Measurements from ENCODE around the gene PPM1N.
A peak's percentile ranks its signal among the peaks of the same experiment; 100 is the strongest.

The PPM1N gene

GRCh38 chr19:45471111-45471930 lies 26.9 kb upstream of the PPM1N start:
- peak; percentile 49 for DNase-seq

DNA sequence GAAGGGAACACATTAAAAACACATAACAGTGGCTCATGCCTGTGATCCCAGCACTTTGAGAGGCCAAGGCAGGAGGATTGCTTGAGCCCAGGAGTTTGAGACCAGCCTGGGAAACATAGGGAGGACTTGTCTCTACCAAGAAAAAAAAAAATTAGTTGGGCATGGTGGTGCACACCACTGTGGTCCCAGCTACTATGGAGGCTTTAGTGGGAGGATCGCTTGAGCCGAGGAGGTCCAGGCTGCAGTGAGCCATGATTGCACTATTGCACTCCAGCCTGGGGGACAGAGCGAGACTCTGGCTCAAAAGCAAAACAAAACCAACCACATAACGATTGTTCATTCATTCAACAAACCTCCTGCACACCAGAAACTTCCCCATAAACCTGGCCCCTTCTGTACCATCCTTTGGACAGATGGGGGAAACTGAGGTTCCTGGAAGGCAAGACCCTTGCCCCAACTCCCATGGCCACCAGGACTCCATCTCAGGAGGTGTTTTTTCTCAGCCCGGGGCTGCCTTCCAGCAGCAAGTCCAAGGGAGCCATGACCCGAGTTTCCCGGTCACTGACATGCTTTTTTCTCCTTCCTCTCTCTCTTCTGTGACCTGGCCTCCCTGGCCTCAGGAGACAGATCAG lies 26.2 kb upstream of the PPM1N start:
- peak; percentile 51 for DNase-seq

DNA sequence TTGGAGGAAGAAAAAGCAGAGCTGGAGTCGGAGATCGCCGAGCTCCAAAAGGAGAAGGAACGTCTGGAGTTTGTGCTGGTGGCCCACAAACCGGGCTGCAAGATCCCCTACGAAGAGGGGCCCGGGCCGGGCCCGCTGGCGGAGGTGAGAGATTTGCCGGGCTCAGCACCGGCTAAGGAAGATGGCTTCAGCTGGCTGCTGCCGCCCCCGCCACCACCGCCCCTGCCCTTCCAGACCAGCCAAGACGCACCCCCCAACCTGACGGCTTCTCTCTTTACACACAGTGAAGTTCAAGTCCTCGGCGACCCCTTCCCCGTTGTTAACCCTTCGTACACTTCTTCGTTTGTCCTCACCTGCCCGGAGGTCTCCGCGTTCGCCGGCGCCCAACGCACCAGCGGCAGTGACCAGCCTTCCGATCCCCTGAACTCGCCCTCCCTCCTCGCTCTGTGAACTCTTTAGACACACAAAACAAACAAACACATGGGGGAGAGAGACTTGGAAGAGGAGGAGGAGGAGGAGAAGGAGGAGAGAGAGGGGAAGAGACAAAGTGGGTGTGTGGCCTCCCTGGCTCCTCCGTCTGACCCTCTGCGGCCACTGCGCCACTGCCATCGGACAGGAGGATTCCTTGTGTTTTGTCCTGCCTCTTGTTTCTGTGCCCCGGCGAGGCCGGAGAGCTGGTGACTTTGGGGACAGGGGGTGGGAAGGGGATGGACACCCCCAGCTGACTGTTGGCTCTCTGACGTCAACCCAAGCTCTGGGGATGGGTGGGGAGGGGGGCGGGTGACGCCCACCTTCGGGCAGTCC lies 25.5 kb upstream of the PPM1N start:
- peak; percentile 76 for DNase-seq

- DNase-seq = no peak
Measured at GRCh38 chr19:45473367-45473681, 24.9 kb upstream of the PPM1N start.

- DNase-seq = peak; percentile 85
Measured at GRCh38 chr19:45473682-45474605, 24.3 kb upstream of the PPM1N start.

DNA sequence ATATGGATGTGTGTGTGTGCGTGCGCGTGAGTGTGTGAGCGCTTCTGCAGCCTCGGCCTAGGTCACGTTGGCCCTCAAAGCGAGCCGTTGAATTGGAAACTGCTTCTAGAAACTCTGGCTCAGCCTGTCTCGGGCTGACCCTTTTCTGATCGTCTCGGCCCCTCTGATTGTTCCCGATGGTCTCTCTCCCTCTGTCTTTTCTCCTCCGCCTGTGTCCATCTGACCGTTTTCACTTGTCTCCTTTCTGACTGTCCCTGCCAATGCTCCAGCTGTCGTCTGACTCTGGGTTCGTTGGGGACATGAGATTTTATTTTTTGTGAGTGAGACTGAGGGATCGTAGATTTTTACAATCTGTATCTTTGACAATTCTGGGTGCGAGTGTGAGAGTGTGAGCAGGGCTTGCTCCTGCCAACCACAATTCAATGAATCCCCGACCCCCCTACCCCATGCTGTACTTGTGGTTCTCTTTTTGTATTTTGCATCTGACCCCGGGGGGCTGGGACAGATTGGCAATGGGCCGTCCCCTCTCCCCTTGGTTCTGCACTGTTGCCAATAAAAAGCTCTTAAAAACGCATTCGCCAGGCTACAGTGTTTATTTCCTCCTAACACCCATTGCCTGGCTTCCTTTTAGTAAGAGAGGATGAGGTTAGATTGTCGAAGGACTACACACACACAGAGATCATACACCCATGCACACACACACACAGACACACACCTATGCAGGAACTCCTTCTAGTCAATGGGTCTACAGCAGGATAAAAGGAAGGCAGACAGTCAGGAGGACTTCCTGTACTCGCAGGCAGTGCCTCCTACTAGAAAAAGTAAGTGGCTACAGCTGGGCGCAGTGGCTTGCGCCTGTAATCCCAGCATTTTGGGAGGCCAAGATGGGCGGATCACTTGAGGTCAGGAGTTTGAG lies 23.4 kb upstream of the PPM1N start:
- DNase-seq = peak; percentile 89

GRCh38 chr19:45475537-45476291 lies 22.5 kb upstream of the PPM1N start:
- DNase-seq = peak; percentile 85

DNA sequence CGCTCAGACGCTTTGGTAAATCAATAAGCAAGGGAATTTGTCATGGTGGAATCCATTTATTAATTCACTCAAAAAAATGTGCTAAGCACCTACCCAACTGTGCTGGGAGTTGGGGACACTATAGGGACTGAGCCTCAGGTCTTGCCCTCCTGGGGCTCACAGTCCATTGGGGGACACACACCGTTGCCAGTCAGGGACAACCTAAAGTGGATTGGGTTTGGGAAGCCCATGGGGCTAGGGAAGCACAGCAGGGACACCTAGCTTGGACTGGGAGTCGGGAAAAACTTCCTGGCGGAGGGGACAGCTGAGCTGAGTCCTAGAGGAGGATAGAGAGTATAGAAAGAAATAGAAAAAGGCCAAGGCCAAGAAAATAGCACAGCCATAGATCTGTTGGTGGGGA lies 21.9 kb upstream of the PPM1N start:
- peak; percentile 73 for DNase-seq

DNA sequence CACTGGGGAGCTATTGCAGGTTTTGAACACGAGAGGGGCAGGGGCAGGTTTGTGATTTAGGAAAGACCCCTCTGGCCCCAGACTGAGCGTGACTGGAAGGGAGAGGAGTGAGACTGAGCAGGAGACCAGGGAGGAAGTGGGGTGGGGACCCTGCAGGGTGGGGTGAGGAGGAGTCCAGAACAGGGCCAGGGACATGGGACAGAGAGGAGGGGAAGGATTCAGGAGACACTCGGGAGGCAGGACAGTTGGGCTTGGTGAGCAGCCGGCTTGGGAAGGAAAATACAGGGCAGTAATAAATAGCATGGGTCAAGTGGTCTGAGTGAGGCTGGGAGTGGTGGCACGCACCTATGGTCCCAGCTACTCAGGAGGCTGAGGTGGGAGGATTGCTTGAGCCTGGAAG lies 21.1 kb upstream of the PPM1N start:
- DNase-seq = peak; percentile 53

DNA sequence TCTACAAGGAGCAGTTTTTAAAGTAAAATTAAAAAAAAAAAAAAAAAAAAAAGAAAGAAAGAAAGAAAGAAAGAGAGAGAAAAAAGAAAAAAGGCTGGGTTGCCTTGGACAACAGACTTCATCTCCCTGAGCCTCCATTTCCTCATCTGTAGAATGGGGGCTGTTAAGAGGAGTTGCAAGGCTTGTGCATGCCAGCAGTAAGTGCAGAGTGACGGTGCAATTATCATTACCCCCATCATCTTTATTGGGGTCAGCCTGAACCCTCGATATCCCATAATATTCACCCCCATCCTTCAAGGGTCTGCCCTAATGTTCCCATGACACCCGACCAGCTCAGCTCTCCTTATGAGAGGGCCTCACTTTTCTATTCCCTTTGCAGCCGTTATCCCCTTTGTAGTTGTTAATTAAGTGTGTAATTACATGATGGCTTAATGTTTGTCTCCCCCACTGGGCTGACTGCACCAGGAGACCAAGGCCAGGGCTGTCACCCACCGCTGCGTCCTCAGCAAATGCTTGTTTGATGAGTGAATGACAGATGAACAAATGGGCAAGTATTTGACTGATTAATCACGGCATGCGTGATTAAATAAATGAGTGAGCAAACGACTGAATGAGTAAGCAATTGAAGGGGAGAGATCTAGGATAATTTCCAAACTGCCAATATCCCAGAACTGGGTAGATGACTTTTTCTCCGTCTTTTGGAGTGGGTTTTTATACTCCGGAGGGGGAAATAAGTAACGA lies 20.4 kb upstream of the PPM1N start:
- DNase-seq = peak; percentile 49

DNA sequence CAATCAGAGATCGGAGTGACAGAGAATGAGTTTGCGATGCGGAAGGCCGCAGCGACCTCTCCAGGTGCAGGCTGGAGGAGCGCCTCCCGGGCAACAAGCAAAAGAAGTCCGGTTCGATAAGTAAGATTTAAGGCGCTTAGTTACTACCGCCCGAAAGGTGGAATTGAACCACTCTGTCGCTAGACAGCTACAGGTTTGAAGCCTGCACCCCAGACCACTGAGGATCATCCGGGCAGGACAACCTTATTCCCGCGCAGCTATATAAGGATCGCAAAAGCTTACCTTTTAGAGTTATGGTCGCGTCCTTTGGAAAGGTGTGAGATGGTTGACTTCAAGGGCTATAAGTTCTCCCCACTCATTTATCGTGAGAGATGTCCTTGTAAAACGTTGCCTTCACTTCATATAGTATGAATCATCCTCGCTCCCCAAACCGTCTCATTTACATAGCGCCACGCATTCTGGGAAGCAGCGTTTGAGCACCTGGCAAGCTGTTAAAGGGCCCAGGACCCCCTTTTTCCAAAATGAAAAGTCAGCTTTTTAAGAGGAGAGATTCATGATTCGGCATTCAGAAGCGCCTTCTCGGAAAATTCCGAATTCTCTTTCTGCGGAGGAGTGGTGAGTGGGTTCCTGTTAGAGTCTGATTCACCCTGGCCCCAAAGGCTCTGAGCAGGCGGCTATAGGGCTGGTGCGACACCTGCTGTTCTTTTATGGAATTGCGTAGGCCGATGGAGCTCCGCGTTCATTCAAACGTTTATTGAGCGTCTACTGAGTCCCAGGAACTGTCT lies 19.6 kb upstream of the PPM1N start:
- peak; percentile 91 for DNase-seq

GRCh38 chr19:45483033-45483432 lies 15.2 kb upstream of the PPM1N start:
- DNase-seq = no peak

- no peak for DNase-seq
Measured at GRCh38 chr19:45484273-45484945, 13.8 kb upstream of the PPM1N start.

- DNase-seq = peak; percentile 95
Measured at GRCh38 chr19:45485305-45486077, 12.8 kb upstream of the PPM1N start.

DNA sequence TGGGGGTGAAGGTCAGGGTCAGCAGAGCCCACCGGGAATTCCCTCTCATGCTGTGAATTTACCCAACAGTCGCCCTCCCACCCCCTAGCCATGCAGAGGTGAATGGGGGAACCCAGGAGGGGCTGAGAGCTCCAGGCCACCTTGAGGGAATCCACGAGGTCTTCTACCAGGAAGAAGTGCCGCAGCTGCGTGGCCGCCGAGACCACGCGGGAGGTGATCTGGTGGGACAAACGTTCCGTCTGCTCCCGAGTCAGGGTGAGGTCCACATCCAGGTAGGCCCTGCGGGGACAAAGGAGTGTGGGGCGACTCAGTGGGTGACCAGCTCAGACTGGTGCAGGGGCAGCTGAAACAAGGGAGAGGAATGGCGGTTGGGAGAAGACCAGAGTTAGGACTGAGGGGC lies 9.5 kb upstream of the PPM1N start:
- DNase-seq = no peak

GRCh38 chr19:45489216-45489855 lies 8.9 kb upstream of the PPM1N start:
- no peak for DNase-seq

DNA sequence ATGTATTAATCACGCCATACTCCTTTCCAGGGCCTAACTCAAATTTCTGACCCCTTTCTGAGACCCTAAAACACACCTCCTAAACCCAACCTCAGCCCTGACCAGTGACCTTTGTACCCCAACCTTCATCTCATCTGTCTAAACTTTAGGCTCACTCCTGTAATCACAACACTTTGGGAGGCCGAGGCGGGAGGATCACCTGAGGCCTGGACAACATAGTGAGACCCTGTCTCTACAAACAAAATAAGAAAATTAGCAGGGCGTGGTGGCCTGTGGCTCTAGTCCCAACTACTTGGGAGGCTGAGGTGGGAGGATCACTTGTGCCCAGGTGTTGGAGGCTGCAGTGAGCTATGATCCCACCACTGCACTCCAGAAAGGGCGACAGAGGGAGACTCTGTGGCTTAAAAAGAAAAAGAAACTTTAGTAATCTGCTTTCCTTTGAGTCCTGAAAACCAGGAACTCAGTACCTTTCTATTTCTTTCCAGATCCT lies 6.1 kb upstream of the PPM1N start:
- DNase-seq = no peak
